Duodenal mucosa (tissue), 2 donors: ENCODE measurements around the gene PCDHGA1.

ENCODE experiments used
- H3K27ac ChIP-seq: one replicate; pipeline ENCODE4 v1.7.0; 2013; ENCODE audit warnings: low read depth, low read length
- H3K27me3 ChIP-seq, 2 donors: one replicate each; pipeline ENCODE4 v1.7.0; 2013; ENCODE audit warnings: low read length in 2 of 2, control low read depth in 1 of 2; ENCODE audit not compliant: insufficient read depth in 2 of 2, control insufficient read depth in 1 of 2
- H3K36me3 ChIP-seq, 2 donors: one replicate each; pipeline ENCODE4 v1.7.0; 2013; ENCODE audit warnings: low read length in 2 of 2, control low read depth in 1 of 2; ENCODE audit not compliant: insufficient read depth in 2 of 2, control insufficient read depth in 1 of 2
- H3K4me1 ChIP-seq, 2 donors: one replicate each; pipeline ENCODE4 v1.7.0; 2013; ENCODE audit warnings: low read length in 2 of 2, control low read depth in 1 of 2; ENCODE audit not compliant: insufficient read depth in 2 of 2, control insufficient read depth in 1 of 2
- H3K4me3 ChIP-seq, 2 donors: one replicate each; pipeline ENCODE4 v1.7.0; 2013; ENCODE audit warnings: low read length in 2 of 2, low read depth in 1 of 2
- H3K9ac ChIP-seq, 2 donors: one replicate each; pipeline ENCODE4 v1.7.0; 2013; ENCODE audit warnings: low read length in 2 of 2, low read depth in 1 of 2
- H3K9me3 ChIP-seq, 2 donors: one replicate each; pipeline ENCODE4 v1.7.0; 2013; ENCODE audit warnings: low read length in 2 of 2, control low read depth in 1 of 2; ENCODE audit not compliant: control insufficient read depth in 1 of 2

The PCDHGA1 gene

GRCh38 chr5:141440341-141440740, 110.0 kb downstream of the PCDHGA1 start:
- Histone ChIP-seq H3K27me3 (no peaks in the 10 kb centered on the region), H3K4me3 (no peak overlapping the region), H3K36me3 (no peaks in the 10 kb centered on the region), H3K9me3 (peaks cover 9 to 17% of the 10 kb centered on the region in 2 donors), H3K27ac (no peak overlapping the region), H3K4me1 (no peaks in the 10 kb centered on the region), H3K9ac (no peak overlapping the region)

- H3K9ac ChIP-seq: no peak overlapping the region
- no peak overlapping the region for H3K4me3 ChIP-seq
- H3K36me3 ChIP-seq: no peaks in the 10 kb centered on the region
- H3K9me3 ChIP-seq: peaks cover 9 to 17% of the 10 kb centered on the region in 2 donors
- H3K27ac ChIP-seq: no peak overlapping the region
- H3K4me1 ChIP-seq: no peaks in the 10 kb centered on the region
- H3K27me3 ChIP-seq: no peaks in the 10 kb centered on the region
Observed at GRCh38 chr5:141441571-141442170, 111.4 kb downstream of the PCDHGA1 start.

- no peak overlapping the region for H3K27ac ChIP-seq
- no peaks in the 10 kb centered on the region for H3K4me1 ChIP-seq
- no peaks in the 10 kb centered on the region for H3K36me3 ChIP-seq
- no peak overlapping the region for H3K4me3 ChIP-seq
- no peaks in the 10 kb centered on the region for H3K9me3 ChIP-seq
- no peak overlapping the region for H3K9ac ChIP-seq
- no peaks in the 10 kb centered on the region for H3K27me3 ChIP-seq
Observed at GRCh38 chr5:141465351-141465750, 135.0 kb downstream of the PCDHGA1 start.

GRCh38 chr5:141475625-141476131, 145.4 kb downstream of the PCDHGA1 start, which contains the start of gene PCDHGC3:
PCDHGC3 (plus strand) TSS chr5:141475966; CDS start chr5:141476117, 151 bp downstream.
- Histone ChIP-seq H3K4me3 (peak within 1 kb of the TSS; percentile 87), H3K27me3 (peaks cover 16 to 24% of the 10 kb centered on the region in 2 donors), H3K9me3 (no peaks in the 10 kb centered on the region), H3K36me3 (no peaks in the 10 kb centered on the region), H3K9ac (peak within 1 kb of the TSS; percentile 58 to 79), H3K4me1 (peaks cover 29% of the 10 kb centered on the region in 2 donors), H3K27ac (peak within 1 kb of the TSS; percentile 22)

GRCh38 chr5:141476132-141476911, 146.0 kb downstream of the PCDHGA1 start:
- no peaks in the 10 kb centered on the region for H3K9me3 ChIP-seq
- peaks cover 16 to 24% of the 10 kb centered on the region in 2 donors for H3K27me3 ChIP-seq
- peak overlapping the region; percentile 87 for H3K4me3 ChIP-seq
- peak overlapping the region; percentile 22 for H3K27ac ChIP-seq
- H3K4me1 ChIP-seq: peaks cover 29% of the 10 kb centered on the region in 2 donors
- H3K9ac ChIP-seq: peak overlapping the region; percentile 58 to 79
- no peaks in the 10 kb centered on the region for H3K36me3 ChIP-seq

GRCh38 chr5:141477044-141477575, 146.8 kb downstream of the PCDHGA1 start:
- Histone ChIP-seq H3K9me3 (no peaks in the 10 kb centered on the region), H3K4me3 (peak overlapping the region; percentile 87), H3K27ac (no peak overlapping the region), H3K27me3 (peaks cover 16 to 24% of the 10 kb centered on the region in 2 donors), H3K36me3 (no peaks in the 10 kb centered on the region), H3K4me1 (peaks cover 29% of the 10 kb centered on the region in 2 donors), H3K9ac (peak overlapping the region; percentile 58 to 79)

- no peak overlapping the region for H3K9ac ChIP-seq
- peaks cover 29% of the 10 kb centered on the region in 2 donors for H3K4me1 ChIP-seq
- H3K9me3 ChIP-seq: no peaks in the 10 kb centered on the region
- H3K27ac ChIP-seq: no peak overlapping the region
- H3K4me3 ChIP-seq: peak overlapping the region; percentile 38 to 87
- H3K27me3 ChIP-seq: peaks cover 16 to 24% of the 10 kb centered on the region in 2 donors
- H3K36me3 ChIP-seq: no peaks in the 10 kb centered on the region
Observed at GRCh38 chr5:141477815-141478214, 147.5 kb downstream of the PCDHGA1 start.

GRCh38 chr5:141478321-141478945, 148.1 kb downstream of the PCDHGA1 start:
- H3K9ac ChIP-seq: no peak overlapping the region

GRCh38 chr5:141479776-141480175, 149.5 kb downstream of the PCDHGA1 start:
- H3K9me3 ChIP-seq: no peaks in the 10 kb centered on the region
- H3K36me3 ChIP-seq: no peaks in the 10 kb centered on the region
- peaks cover 29 to 31% of the 10 kb centered on the region in 2 donors for H3K4me1 ChIP-seq
- H3K9ac ChIP-seq: no peak overlapping the region
- no peak overlapping the region for H3K27ac ChIP-seq
- no peak overlapping the region for H3K4me3 ChIP-seq
- H3K27me3 ChIP-seq: peaks cover 18 to 33% of the 10 kb centered on the region in 2 donors

More at GRCh38 chr5:141478321-141478945, 148.1 kb downstream of the PCDHGA1 start:
- Histone ChIP-seq H3K27ac (no peak overlapping the region), H3K36me3 (no peaks in the 10 kb centered on the region), H3K4me1 (peaks cover 29% of the 10 kb centered on the region in 2 donors), H3K4me3 (peak overlapping the region; percentile 38 to 87), H3K27me3 (peaks cover 18 to 24% of the 10 kb centered on the region in 2 donors), H3K9me3 (no peaks in the 10 kb centered on the region)
